IPS DF 6.9 (cell line): ENCODE measurements around the gene LHX3.

ENCODE experiments used
- DNase-seq: peaks from one replicate; pipeline ENCODE4 v3.0.0-alpha.2; 2013; ENCODE audit warnings: low read depth, low spot score
- H3K27ac ChIP-seq: one replicate; pipeline ENCODE4 v1.5.1; 2013; ENCODE audit warnings: low read length, control low read depth
- H3K27me3 ChIP-seq: 2 replicates; pipeline ENCODE4 v1.6.1; 2013; ENCODE audit warnings: mild to moderate bottlenecking, low read length; ENCODE audit not compliant: control insufficient read depth, insufficient read depth
- H3K36me3 ChIP-seq: 2 replicates; pipeline ENCODE4 v1.6.1; 2013; ENCODE audit warnings: low read length; ENCODE audit not compliant: control insufficient read depth, insufficient read depth
- H3K4me1 ChIP-seq: 2 replicates; pipeline ENCODE4 v1.6.1; 2013; ENCODE audit warnings: low read length; ENCODE audit not compliant: control insufficient read depth, insufficient read depth
- H3K4me3 ChIP-seq: 2 replicates; pipeline ENCODE4 v1.5.1; 2013; ENCODE audit warnings: mild to moderate bottlenecking, low read length
- H3K9me3 ChIP-seq: 2 replicates; pipeline ENCODE4 v1.6.1; 2013; ENCODE audit warnings: low read length, inconsistent platforms; ENCODE audit not compliant: control insufficient read depth, insufficient read depth
- whole genome bisulfite sequencing: extraction: QIAGEN DNeasy Blood & Tissue Kit; methylation state at CpG from one replicate; pipeline ENCODE4 v1.1.7; 2013; ENCODE audit warnings: mixed read lengths, missing lambda C conversion rate; ENCODE audit not compliant: insufficient read length, insufficient coverage; 5-methylcytosine and 5-hydroxymethylcytosine counted together

The LHX3 gene

GRCh38 chr9:136234597-136234996 lies 29.7 kb upstream of the LHX3 start:
- H3K4me1 ChIP-seq: no peaks in the 10 kb centered on the region
- no peak overlapping the region for H3K27ac ChIP-seq
- no peaks in the 10 kb centered on the region for H3K9me3 ChIP-seq
- peaks cover 9% of the 10 kb centered on the region; the same call in 1 of the 2 replicates for H3K36me3 ChIP-seq
- no peak overlapping the region for H3K4me3 ChIP-seq
- H3K27me3 ChIP-seq: no peaks in the 10 kb centered on the region
- WGBS: no CpG with 5 or more reads among the region's 21 CpGs
- no peak for DNase-seq

- no peaks in the 10 kb centered on the region for H3K4me1 ChIP-seq
- no peaks in the 10 kb centered on the region for H3K9me3 ChIP-seq
- no peak overlapping the region for H3K27ac ChIP-seq
- no CpG with 5 or more reads among the region's 14 CpGs for WGBS
- peaks cover 9% of the 10 kb centered on the region; the same call in 1 of the 2 replicates for H3K36me3 ChIP-seq
- no peak for DNase-seq
- no peak overlapping the region for H3K4me3 ChIP-seq
- no peaks in the 10 kb centered on the region for H3K27me3 ChIP-seq
Measured at GRCh38 chr9:136233868-136234267, 28.9 kb upstream of the LHX3 start.

- no peaks in the 10 kb centered on the region for H3K4me1 ChIP-seq
- WGBS: no CpG with 5 or more reads among the region's 15 CpGs
Measured at GRCh38 chr9:136233411-136233810, 28.5 kb upstream of the LHX3 start.

GRCh38 chr9:136232969-136233368 lies 28.0 kb upstream of the LHX3 start:
- H3K27me3 ChIP-seq: no peaks in the 10 kb centered on the region
- peaks cover 9% of the 10 kb centered on the region; the same call in 1 of the 2 replicates for H3K36me3 ChIP-seq
- H3K27ac ChIP-seq: no peak overlapping the region
- WGBS: no CpG with 5 or more reads among the region's 10 CpGs
- no peaks in the 10 kb centered on the region for H3K4me1 ChIP-seq
- H3K4me3 ChIP-seq: no peak overlapping the region
- no peaks in the 10 kb centered on the region for H3K9me3 ChIP-seq
- no peak for DNase-seq

More at GRCh38 chr9:136233411-136233810, 28.5 kb upstream of the LHX3 start:
- Histone ChIP-seq H3K4me3 (no peak overlapping the region), H3K9me3 (no peaks in the 10 kb centered on the region), H3K36me3 (peaks cover 9% of the 10 kb centered on the region; the same call in 1 of the 2 replicates), H3K27me3 (no peaks in the 10 kb centered on the region), H3K27ac (no peak overlapping the region)
- DNase-seq: no peak

- WGBS: no CpG with 5 or more reads among the region's 31 CpGs
- H3K27ac ChIP-seq: no peak overlapping the region
- no peaks in the 10 kb centered on the region for H3K4me1 ChIP-seq
- H3K4me3 ChIP-seq: no peak overlapping the region
- peaks cover 6% of the 10 kb centered on the region; the same call in 1 of the 2 replicates for H3K36me3 ChIP-seq
- no peaks in the 10 kb centered on the region for H3K27me3 ChIP-seq
- no peaks in the 10 kb centered on the region for H3K9me3 ChIP-seq
- DNase-seq: no peak
Measured at GRCh38 chr9:136231478-136232297, 26.8 kb upstream of the LHX3 start.

- Histone ChIP-seq H3K4me1 (no peaks in the 10 kb centered on the region), H3K27me3 (no peaks in the 10 kb centered on the region), H3K27ac (no peak overlapping the region), H3K9me3 (no peaks in the 10 kb centered on the region), H3K4me3 (no peak overlapping the region), H3K36me3 (peaks cover 3% of the 10 kb centered on the region; the same call in 1 of the 2 replicates)
- no CpG with 5 or more reads among the region's 9 CpGs for WGBS
- DNase-seq: no peak
Measured at GRCh38 chr9:136230773-136231172, 25.8 kb upstream of the LHX3 start.

- Histone ChIP-seq H3K9me3 (no peaks in the 10 kb centered on the region), H3K4me1 (no peaks in the 10 kb centered on the region), H3K27me3 (no peaks in the 10 kb centered on the region), H3K27ac (no peak overlapping the region), H3K36me3 (peaks cover 3% of the 10 kb centered on the region; the same call in 1 of the 2 replicates), H3K4me3 (no peak overlapping the region)
- no CpG with 5 or more reads among the region's 10 CpGs for WGBS
- no peak for DNase-seq
Measured at GRCh38 chr9:136230365-136230764, 25.4 kb upstream of the LHX3 start.

- peaks cover 3% of the 10 kb centered on the region; the same call in 1 of the 2 replicates for H3K36me3 ChIP-seq
- no peak overlapping the region for H3K4me3 ChIP-seq
- no peak for DNase-seq
- H3K9me3 ChIP-seq: no peaks in the 10 kb centered on the region
- no peaks in the 10 kb centered on the region for H3K4me1 ChIP-seq
- H3K27me3 ChIP-seq: no peaks in the 10 kb centered on the region
- H3K27ac ChIP-seq: no peak overlapping the region
- WGBS: no CpG with 5 or more reads among the region's 33 CpGs
Measured at GRCh38 chr9:136229096-136230065, 24.5 kb upstream of the LHX3 start.

- H3K4me3 ChIP-seq: no peak overlapping the region
- no CpG with 5 or more reads among the region's 18 CpGs for WGBS
- no peaks in the 10 kb centered on the region for H3K27me3 ChIP-seq
- H3K27ac ChIP-seq: no peak overlapping the region
- H3K4me1 ChIP-seq: no peaks in the 10 kb centered on the region
- H3K9me3 ChIP-seq: no peaks in the 10 kb centered on the region
- H3K36me3 ChIP-seq: peaks cover 3% of the 10 kb centered on the region; the same call in 1 of the 2 replicates
- DNase-seq: no peak
Measured at GRCh38 chr9:136228107-136228875, 23.4 kb upstream of the LHX3 start.
